KMS-11 (cell line): Measurements from ENCODE around the gene SLC12A7.

ENCODE experiments used
- H2AFZ ChIP-seq: fragments of 200-600 bp; sonication (generic); 2 replicates; pipeline ENCODE4 v1.6.1; 2016; ENCODE audit warnings: antibody characterized with exemption, mixed run types, low read depth
- H3K27ac ChIP-seq: fragments of 200-600 bp; sonication (generic); 2 replicates; pipeline ENCODE4 v1.6.1; 2016; ENCODE audit warnings: mild to moderate bottlenecking, mixed run types
- H3K27me3 ChIP-seq: fragments of 200-600 bp; sonication (generic); 2 replicates; pipeline ENCODE4 v1.6.1; 2017; ENCODE audit warnings: mild to moderate bottlenecking, low read depth, mixed run types, moderate library complexity; ENCODE audit not compliant: insufficient read depth
- H3K36me3 ChIP-seq: fragments of 200-600 bp; sonication (generic); 2 replicates; pipeline ENCODE4 v1.6.1; 2017; ENCODE audit warnings: mild to moderate bottlenecking, mixed run types; ENCODE audit not compliant: insufficient read depth
- H3K4me1 ChIP-seq: fragments of 200-600 bp; sonication (generic); 2 replicates; pipeline ENCODE4 v1.6.1; 2016; ENCODE audit warnings: mild to moderate bottlenecking, low read depth, mixed run types; ENCODE audit not compliant: poor library complexity, severe bottlenecking
- H3K4me2 ChIP-seq: fragments of 200-600 bp; sonication (generic); 2 replicates; pipeline ENCODE4 v1.7.0; 2016; ENCODE audit warnings: mild to moderate bottlenecking, mixed run types
- H3K4me3 ChIP-seq: fragments of 200-600 bp; sonication (generic); IDR thresholded peaks from 2 replicates; pipeline ENCODE4 v1.6.1; 2017; ENCODE audit warnings: low read depth, low read length, mixed read lengths; ENCODE audit not compliant: insufficient read depth
- H3K79me2 ChIP-seq: fragments of 200-600 bp; sonication (generic); 2 replicates; pipeline ENCODE4 v1.6.1; 2016; ENCODE audit warnings: low read depth, mixed run types; ENCODE audit not compliant: insufficient read depth
- H3K9ac ChIP-seq: fragments of 200-600 bp; sonication (generic); 2 replicates; pipeline ENCODE4 v1.6.1; 2016; ENCODE audit warnings: mild to moderate bottlenecking, mixed run types
- H4K20me1 ChIP-seq: fragments of 200-600 bp; sonication (generic); 2 replicates; pipeline ENCODE4 v1.6.1; 2016; ENCODE audit warnings: mild to moderate bottlenecking, mixed run types; ENCODE audit not compliant: insufficient read depth
- TF ChIP-seq, protein P1 (sequence below): fragments of 200-600 bp; sonication (generic); conservative IDR thresholded peaks from 2 replicates; pipeline ENCODE4 v1.6.1; 2017; ENCODE audit warnings: low read depth, mild to moderate bottlenecking, antibody characterized with exemption, low read length, moderate library complexity, mixed read lengths

SLC12A7 gene

DNA sequence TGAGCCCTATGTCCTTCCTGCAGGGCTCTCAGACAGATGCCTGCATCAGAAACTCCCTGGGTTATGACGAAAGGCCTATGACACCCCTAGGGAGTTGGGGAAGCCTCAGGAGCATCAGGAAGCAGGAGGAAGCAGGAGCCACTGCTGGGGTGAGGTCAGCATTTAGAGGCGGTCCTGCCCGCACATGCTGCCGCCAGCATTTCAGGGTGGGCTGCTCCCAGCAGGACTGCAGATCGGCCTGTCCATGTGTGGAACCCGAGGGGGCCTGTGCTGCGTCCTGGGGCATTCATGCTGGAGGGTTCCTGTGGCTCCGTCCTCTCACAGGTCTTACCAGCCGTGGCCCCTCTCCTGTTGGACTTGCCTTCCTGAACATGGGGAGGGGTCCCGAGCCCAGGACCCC lies 96.4 kb downstream of the SLC12A7 start:
- Histone ChIP-seq H3K9ac (peak overlapping the region; percentile 4; the same call in 1 of the 2 replicates), H3K79me2 (peaks cover 100% of the 10 kb centered on the region), H3K4me3 (no peak overlapping the region), H3K36me3 (peaks cover 16% of the 10 kb centered on the region; the same call in 1 of the 2 replicates), H3K27ac (peak overlapping the region; percentile 12; the same call in 1 of the 2 replicates), H3K4me2 (no peak overlapping the region), H3K27me3 (no peaks in the 10 kb centered on the region), H4K20me1 (peaks cover 37% of the 10 kb centered on the region), H3K4me1 (peaks cover 69% of the 10 kb centered on the region), H2AFZ (no peak overlapping the region)
- TF ChIP-seq, protein P1, sequence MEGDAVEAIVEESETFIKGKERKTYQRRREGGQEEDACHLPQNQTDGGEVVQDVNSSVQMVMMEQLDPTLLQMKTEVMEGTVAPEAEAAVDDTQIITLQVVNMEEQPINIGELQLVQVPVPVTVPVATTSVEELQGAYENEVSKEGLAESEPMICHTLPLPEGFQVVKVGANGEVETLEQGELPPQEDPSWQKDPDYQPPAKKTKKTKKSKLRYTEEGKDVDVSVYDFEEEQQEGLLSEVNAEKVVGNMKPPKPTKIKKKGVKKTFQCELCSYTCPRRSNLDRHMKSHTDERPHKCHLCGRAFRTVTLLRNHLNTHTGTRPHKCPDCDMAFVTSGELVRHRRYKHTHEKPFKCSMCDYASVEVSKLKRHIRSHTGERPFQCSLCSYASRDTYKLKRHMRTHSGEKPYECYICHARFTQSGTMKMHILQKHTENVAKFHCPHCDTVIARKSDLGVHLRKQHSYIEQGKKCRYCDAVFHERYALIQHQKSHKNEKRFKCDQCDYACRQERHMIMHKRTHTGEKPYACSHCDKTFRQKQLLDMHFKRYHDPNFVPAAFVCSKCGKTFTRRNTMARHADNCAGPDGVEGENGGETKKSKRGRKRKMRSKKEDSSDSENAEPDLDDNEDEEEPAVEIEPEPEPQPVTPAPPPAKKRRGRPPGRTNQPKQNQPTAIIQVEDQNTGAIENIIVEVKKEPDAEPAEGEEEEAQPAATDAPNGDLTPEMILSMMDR: no peak

DNA sequence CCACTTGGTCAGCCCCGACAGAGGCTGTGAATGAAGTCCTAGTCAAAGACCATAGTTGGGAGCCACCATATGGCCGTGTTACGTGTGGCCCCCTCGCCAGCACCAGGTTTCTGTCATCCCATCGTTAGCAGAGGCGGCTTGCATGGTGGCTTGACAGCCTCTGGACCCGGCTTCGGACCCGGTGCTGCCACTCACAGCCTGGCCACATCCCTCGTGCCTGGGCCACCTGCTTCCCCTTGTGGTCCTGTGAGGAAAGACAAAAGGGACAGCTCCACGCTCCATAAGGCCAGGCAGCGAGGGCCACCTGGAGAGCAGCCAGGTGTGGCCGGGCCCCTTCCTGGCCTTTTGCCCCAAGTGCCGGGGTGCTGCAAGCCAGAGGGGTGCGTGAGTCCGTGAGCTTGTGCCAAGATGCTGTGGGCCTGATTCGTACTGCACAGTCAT lies 97.1 kb downstream of the SLC12A7 start:
- H3K27ac ChIP-seq: peak overlapping the region; percentile 12; the same call in 1 of the 2 replicates
- H3K9ac ChIP-seq: peak overlapping the region; percentile 4; the same call in 1 of the 2 replicates
- H3K36me3 ChIP-seq: peaks cover 16% of the 10 kb centered on the region; the same call in 1 of the 2 replicates
- no peaks in the 10 kb centered on the region for H3K27me3 ChIP-seq
- H2AFZ ChIP-seq: no peak overlapping the region
- H4K20me1 ChIP-seq: peaks cover 40% of the 10 kb centered on the region
- peaks cover 67% of the 10 kb centered on the region for H3K4me1 ChIP-seq
- H3K4me3 ChIP-seq: no peak overlapping the region
- TF ChIP-seq, protein P1: no peak
- no peak overlapping the region for H3K4me2 ChIP-seq
- H3K79me2 ChIP-seq: peaks cover 100% of the 10 kb centered on the region

DNA sequence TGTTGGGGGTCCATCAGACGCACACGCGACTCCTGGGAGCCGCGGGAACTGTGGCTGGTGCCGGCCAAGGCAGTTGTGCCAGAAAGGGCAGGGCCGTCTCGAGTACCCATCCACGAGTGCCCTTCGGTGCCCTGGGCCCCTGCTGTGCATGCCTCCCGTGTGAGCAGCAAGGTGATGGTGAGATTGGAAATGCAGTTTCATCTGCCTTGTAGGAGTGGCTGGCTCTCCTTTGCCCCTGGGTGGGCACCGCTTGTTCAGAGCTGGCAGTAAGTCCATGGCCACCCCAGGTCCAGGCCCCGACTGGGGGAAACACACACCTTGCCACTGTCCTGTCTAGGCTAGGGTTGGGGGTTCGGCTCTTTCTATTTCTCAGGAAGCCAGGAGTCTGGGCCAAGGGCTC lies 97.5 kb downstream of the SLC12A7 start:
- no peak overlapping the region for H3K4me2 ChIP-seq
- H3K79me2 ChIP-seq: peaks cover 100% of the 10 kb centered on the region
- TF ChIP-seq, protein P1: no peak
- no peak overlapping the region for H3K27ac ChIP-seq
- peaks cover 16% of the 10 kb centered on the region; the same call in 1 of the 2 replicates for H3K36me3 ChIP-seq
- no peak overlapping the region for H2AFZ ChIP-seq
- peaks cover 40% of the 10 kb centered on the region for H4K20me1 ChIP-seq
- no peaks in the 10 kb centered on the region for H3K27me3 ChIP-seq
- H3K4me1 ChIP-seq: peaks cover 63% of the 10 kb centered on the region
- no peak overlapping the region for H3K9ac ChIP-seq
- H3K4me3 ChIP-seq: no peak overlapping the region

DNA sequence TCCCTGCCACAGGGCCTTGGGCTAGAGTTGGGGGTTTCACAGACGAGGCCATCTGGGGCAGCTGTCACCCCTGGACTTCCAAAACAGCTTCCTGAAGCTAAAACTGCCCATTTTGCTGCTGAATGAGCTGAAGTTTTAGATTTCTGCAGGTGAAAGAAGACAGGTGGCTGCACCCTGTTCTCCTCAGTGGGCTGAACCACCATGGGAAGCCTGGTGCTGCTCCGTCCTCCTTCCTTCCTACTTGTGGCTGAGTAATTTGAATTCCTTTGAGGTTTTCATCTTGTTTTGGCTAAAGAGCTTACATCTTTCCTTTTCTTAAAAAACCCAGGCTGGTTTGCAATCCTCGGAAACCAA lies 97.9 kb downstream of the SLC12A7 start:
- H3K4me3 ChIP-seq: no peak overlapping the region
- peaks cover 98% of the 10 kb centered on the region for H3K79me2 ChIP-seq
- TF ChIP-seq, protein P1: no peak
- peaks cover 40% of the 10 kb centered on the region for H4K20me1 ChIP-seq
- peaks cover 59% of the 10 kb centered on the region for H3K4me1 ChIP-seq
- peaks cover 16% of the 10 kb centered on the region; the same call in 1 of the 2 replicates for H3K36me3 ChIP-seq
- no peaks in the 10 kb centered on the region for H3K27me3 ChIP-seq
- H3K9ac ChIP-seq: no peak overlapping the region
- no peak overlapping the region for H3K27ac ChIP-seq
- H3K4me2 ChIP-seq: no peak overlapping the region
- no peak overlapping the region for H2AFZ ChIP-seq
